A673 (cell line): Measurements from ENCODE around the gene ODC1. TPM values are rescaled to one million over a fixed set of nuclear protein-coding genes. Genes with fewer than 3 reads are reported as not detected.

Source experiments
- BruUV-seq: library from RNA; stranded (reverse); fragments of 400-500 nt; replicated peaks from 2 replicates; lab custom pipeline; 2021; lab: Mats Ljungman, UMichigan
- CTCF ChIA-PET: fragments of 300-600 bp; sonication (Branson Sonifier 250); formaldehyde crosslinking; loops from one replicate; lab custom pipeline; 2022; ENCODE audit warnings: antibody characterized with exemption; lab: Charles Lee
- POLR2A ChIA-PET: fragments of 300-600 bp; sonication (Branson Sonifier 250); formaldehyde crosslinking; loops from one replicate; lab custom pipeline; 2022; ENCODE audit warnings: antibody characterized with exemption; ENCODE audit not compliant: low non-redundant PET; lab: Charles Lee
- DNase-seq: peaks from one replicate; pipeline ENCODE4 v3.0.0-alpha.2; 2015; ENCODE audit warnings: low spot score
- H3K27ac ChIP-seq: fragments of 200-600 bp; sonication (generic); 2 replicates; pipeline ENCODE4 v1.5.1; 2016; ENCODE audit warnings: mixed run types, low read depth, mild to moderate bottlenecking, mixed read lengths, antibody characterized with exemption, low read length; ENCODE audit not compliant: poor library complexity, severe bottlenecking
- H3K27me3 ChIP-seq: fragments of 200-600 bp; sonication (generic); replicated peaks from 2 replicates; pipeline ENCODE4 v1.6.1; 2017; ENCODE audit warnings: mixed run types, low read depth, mild to moderate bottlenecking, mixed read lengths, antibody characterized with exemption, low read length; ENCODE audit not compliant: insufficient read depth, poor library complexity
- H3K36me3 ChIP-seq: fragments of 200-600 bp; sonication (generic); 2 replicates; pipeline ENCODE4 v1.6.1; 2016; ENCODE audit warnings: mixed run types, mild to moderate bottlenecking, mixed read lengths, antibody characterized with exemption, low read length; ENCODE audit not compliant: insufficient read depth, poor library complexity, severe bottlenecking
- H3K4me1 ChIP-seq: fragments of 200-600 bp; sonication (generic); 2 replicates; pipeline ENCODE4 v1.6.1; 2017; ENCODE audit warnings: mixed run types, mild to moderate bottlenecking, mixed read lengths, antibody characterized with exemption, low read length; ENCODE audit not compliant: insufficient read depth, poor library complexity, severe bottlenecking
- H3K4me3 ChIP-seq: fragments of 200-600 bp; sonication (generic); 2 replicates; pipeline ENCODE4 v1.5.1; 2016; ENCODE audit warnings: low read depth, mixed run types, mild to moderate bottlenecking, mixed read lengths, low read length; ENCODE audit not compliant: poor library complexity, severe bottlenecking
- H3K9me3 ChIP-seq: fragments of 200-600 bp; sonication (generic); 2 replicates; pipeline ENCODE4 v1.6.1; 2016; ENCODE audit warnings: mixed run types, low read depth, mild to moderate bottlenecking, mixed read lengths, antibody characterized with exemption, low read length; ENCODE audit not compliant: poor library complexity, severe bottlenecking
- CTCF ChIP-seq: fragments of 300-800, 200-600 bp; sonication (generic); conservative IDR thresholded peaks from 2 replicates; pipeline ENCODE4 v1.5.1; 2017; ENCODE audit warnings: low read depth, mild to moderate bottlenecking, antibody characterized with exemption, low read length, moderate library complexity, mixed read lengths
- EZH2 ChIP-seq: fragments of 200-600 bp; sonication (generic); IDR thresholded peaks from 2 replicates; pipeline ENCODE4 v1.6.1; 2017; ENCODE audit warnings: borderline replicate concordance, low read depth, mild to moderate bottlenecking, mixed read lengths, antibody characterized with exemption, low read length; ENCODE audit not compliant: poor library complexity, severe bottlenecking
- intact Hi-C: fragments of 100-400 bp; cut with micrococcal nuclease; formaldehyde crosslinking; loops from one replicate; pipeline ENCODE4 v1.10.0; 2022; ENCODE audit not compliant: unreplicated experiment
- total RNA-seq: library from RNA; stranded (reverse); gene quantifications from 2 replicates; pipeline ENCODE4 v1.2.3, GENCODE V29; 2021

ODC1 gene
- total RNA-seq, 1 experiment from 2014 or later: 269 TPM

GRCh38 chr2:10439185-10439879 lies 8.8 kb downstream of the ODC1 start:
- intact Hi-C loops: no loop called here
- Histone ChIP-seq H3K36me3 (peaks cover 56% of the 10 kb centered on the region), H3K9me3 (no peaks in the 10 kb centered on the region), H3K27me3 (no peaks in the 10 kb centered on the region), H3K4me3 (no peak overlapping the region), H3K27ac (no peak overlapping the region), H3K4me1 (no peaks in the 10 kb centered on the region)
- POLR2A ChIA-PET: no interaction called here
- CTCF ChIA-PET: no interaction called here
- TF ChIP-seq EZH2 (no peak), CTCF (no peak)
- no TSS peak for BruUV-seq
- no peak for DNase-seq

GRCh38 chr2:10438688-10439087 lies 9.4 kb downstream of the ODC1 start:
- TF ChIP-seq CTCF (no peak), EZH2 (no peak)
- no TSS peak for BruUV-seq
- ChIA-PET POLR2A (no interaction called here), CTCF (no interaction called here)
- H3K4me1 ChIP-seq: no peaks in the 10 kb centered on the region
- no peaks in the 10 kb centered on the region for H3K9me3 ChIP-seq
- intact Hi-C loops: no loop called here
- peaks cover 49% of the 10 kb centered on the region for H3K36me3 ChIP-seq
- H3K4me3 ChIP-seq: no peak overlapping the region
- no peak for DNase-seq
- H3K27ac ChIP-seq: no peak overlapping the region
- no peaks in the 10 kb centered on the region for H3K27me3 ChIP-seq

GRCh38 chr2:10437806-10438205 lies 10.3 kb downstream of the ODC1 start:
- Histone ChIP-seq H3K27ac (no peak overlapping the region), H3K4me1 (no peaks in the 10 kb centered on the region), H3K4me3 (no peak overlapping the region), H3K27me3 (no peaks in the 10 kb centered on the region), H3K36me3 (peaks cover 41% of the 10 kb centered on the region), H3K9me3 (no peaks in the 10 kb centered on the region)
- no TSS peak for BruUV-seq
- DNase-seq: no peak
- CTCF ChIA-PET: no interaction called here
- intact Hi-C loops: no loop called here
- POLR2A ChIA-PET: interaction anchor here (0.7 kb wide), 1 partner anchor 55 kb away, joined by 3 read pairs; no protein-coding TSS in a partner anchor
- TF ChIP-seq EZH2 (no peak), CTCF (no peak)
